ENCODE results near the gene LNPEP. TPM values are rescaled to one million over a fixed set of nuclear protein-coding genes. Genes with fewer than 3 reads are reported as not detected.
A peak's percentile ranks its signal among the peaks of the same experiment; 100 is the strongest.

The LNPEP gene
- total RNA-seq, 1 donor from 2014 or later: 49.6 TPM

- no peak for DNase-seq (ENCODE audit: missing footprints)
- ATAC-seq: no peak
- intact Hi-C loops (cut with DNase I): loop anchor here (10.0 kb wide), 1 partner anchor 405 kb away; no protein-coding TSS in a partner anchor
Measured at GRCh38 chr5:97019435-97020117, 83.7 kb downstream of the LNPEP start.

- no peak for DNase-seq (ENCODE audit: missing footprints)
- no peak for ATAC-seq
- intact Hi-C loops (cut with DNase I): no loop called here
Measured at GRCh38 chr5:97021416-97021815, 85.5 kb downstream of the LNPEP start.

DNA sequence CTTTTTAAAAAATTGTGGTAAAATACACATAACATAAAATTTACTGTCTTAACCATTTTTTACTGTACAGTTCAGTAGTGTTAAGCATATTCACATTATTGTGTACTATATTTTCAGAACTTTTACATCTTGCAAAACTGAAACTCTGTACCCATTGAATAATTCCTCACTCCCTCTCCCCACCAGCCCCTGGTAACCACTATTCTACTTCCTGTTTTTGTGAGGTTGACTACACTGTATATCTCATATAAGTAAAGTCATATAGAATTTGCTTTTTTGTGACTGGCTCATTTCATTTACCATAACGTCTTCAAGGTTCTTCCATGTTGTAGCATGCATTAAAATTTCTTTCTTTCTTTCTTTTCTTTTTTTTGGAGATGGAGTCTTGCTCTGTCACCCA is 87.0 kb downstream of the LNPEP start:
- intact Hi-C loops (cut with DNase I): no loop called here
- DNase-seq (ENCODE audit: missing footprints) (no peak), ATAC-seq (no peak)

DNA sequence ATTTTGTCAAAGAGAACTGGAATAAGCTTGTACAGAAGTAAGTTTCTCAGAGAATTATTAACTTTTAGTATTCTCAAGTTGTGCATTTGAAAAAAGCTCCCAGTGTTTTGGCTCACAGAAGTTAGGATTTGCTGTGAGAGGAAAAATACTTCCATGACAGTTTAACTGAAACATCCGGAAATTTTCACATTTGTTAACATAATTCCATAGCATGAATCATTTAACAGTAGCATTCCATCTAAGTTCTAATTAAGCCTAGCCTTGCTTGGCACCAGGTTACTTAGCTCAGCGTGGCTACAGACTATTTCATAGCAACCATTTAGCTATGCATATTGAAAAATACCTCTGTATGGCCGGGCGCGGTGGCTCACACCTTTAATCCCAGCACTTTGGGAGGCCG is 90.8 kb downstream of the LNPEP start:
- no peak for ATAC-seq
- intact Hi-C loops (cut with DNase I): no loop called here
- DNase-seq (ENCODE audit: missing footprints): no peak

- no peak for ATAC-seq
- DNase-seq (ENCODE audit: missing footprints): no peak
- intact Hi-C loops (cut with DNase I): no loop called here
Measured at GRCh38 chr5:97037819-97038218, 101.9 kb downstream of the LNPEP start.

DNA sequence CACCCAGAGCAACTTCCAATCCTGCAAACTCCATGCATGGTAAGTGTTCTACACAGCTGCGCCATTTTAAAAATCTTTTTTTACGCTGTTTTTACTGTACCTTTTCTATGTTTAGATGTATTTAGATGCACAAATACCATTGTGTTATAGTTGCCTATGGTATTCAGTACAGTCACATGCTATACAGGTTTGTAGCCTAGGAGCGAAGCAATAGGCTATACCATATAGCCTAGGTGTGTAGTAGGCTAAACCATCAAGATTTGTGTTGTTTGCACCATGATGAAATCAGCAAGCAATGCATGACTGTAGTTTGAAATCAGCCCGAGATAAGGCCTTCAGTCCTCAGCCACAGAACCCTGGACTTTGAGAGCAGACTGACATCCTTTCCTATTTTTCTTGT is 105.4 kb downstream of the LNPEP start:
- intact Hi-C loops (cut with DNase I): loop anchor here (5.0 kb wide), 1 partner anchor 101 kb away; the partner anchor contains the start of gene LIX1
- DNase-seq (ENCODE audit: missing footprints): no peak
- ATAC-seq: no peak

DNA sequence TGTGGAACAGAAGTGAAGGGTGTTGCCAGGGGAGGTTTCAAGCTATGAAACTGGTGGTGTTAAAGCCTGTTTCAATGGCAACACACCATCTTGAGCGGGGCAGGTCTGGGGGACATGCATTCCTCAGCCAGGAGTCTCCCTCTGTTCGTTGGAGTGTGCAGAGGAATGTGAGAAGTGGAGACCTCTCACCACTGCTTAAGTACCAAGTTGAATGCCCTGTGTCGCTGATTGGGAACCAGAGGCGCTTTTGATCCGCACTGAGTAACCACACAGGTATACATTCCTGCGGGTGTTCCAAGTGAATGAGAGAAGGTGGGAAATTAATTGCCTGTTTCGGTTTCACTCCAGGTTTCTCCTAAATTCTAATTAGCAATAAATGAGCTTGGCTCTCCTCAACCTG is 107.1 kb downstream of the LNPEP start:
- DNase-seq (ENCODE audit: missing footprints) (no peak), ATAC-seq (no peak)
- intact Hi-C loops (cut with DNase I): loop anchor here (5.0 kb wide), 1 partner anchor 99 kb away; the partner anchor contains the start of gene LIX1

GRCh38 chr5:97043511-97043910 is 107.6 kb downstream of the LNPEP start:
- no peak for ATAC-seq
- intact Hi-C loops (cut with DNase I): loop anchor here (5.0 kb wide), 1 partner anchor 99 kb away; the partner anchor contains the start of gene LIX1
- no peak for DNase-seq (ENCODE audit: missing footprints)

DNA sequence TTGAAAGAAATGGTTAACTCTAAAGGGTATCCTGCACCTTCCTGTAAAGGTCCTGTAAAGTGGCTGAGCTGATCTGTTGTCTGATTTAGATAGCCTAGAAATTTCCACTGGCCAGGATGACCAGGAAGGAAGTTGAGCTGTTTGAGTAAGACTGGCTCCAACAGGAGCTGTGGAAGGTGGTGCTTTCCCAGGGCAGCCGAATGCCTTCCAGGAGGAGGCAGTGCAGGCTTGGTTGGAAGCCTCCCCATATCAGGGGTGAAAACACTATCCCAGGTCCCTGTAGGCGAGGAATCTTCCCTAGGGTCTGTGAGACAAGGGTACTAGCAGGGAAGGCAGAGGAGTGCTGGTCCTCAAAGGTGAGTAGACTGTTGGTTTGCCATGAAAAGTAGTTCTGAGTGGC is 108.2 kb downstream of the LNPEP start:
- DNase-seq (ENCODE audit: missing footprints): no peak
- peak; percentile 60 for ATAC-seq
- intact Hi-C loops (cut with DNase I): loop anchor here (5.0 kb wide), 1 partner anchor 98 kb away; the partner anchor contains the start of gene LIX1

DNA sequence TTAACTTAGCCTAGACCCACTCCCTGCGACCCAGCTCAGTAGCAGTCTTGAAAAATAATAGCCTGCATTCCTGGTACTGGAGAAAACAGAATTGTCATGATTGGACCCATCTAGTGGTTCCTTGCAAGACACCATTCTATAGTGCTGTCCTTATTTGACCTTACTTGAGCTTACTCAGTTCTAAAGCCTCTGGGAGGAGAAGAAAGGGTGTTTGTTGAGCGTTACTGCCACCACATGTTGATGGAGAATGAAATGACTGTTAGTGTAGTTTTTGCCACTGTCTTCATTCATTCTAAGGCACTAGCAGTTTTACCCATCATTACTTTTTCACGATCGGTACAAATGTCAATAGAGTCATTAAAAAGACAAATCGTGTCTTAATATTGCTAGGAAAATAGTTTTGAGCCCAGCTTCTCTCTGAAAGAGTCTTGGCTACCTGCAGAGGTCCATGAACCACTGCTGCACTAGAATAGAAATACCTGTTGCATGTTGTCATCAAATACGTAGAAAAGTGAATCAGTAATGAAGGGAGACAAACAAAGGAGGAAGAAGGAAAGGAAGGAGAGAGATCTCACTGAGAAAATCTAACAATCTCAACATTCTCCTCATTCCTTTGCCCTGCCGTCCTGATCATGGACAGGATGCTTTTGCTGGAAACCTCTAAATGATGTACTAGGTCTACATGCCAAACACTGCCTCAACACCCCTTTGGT is 110.5 kb downstream of the LNPEP start:
- DNase-seq (ENCODE audit: missing footprints) (no peak), ATAC-seq (no peak)
- intact Hi-C loops (cut with DNase I): loop anchor here (5.0 kb wide), 1 partner anchor 116 kb away; no protein-coding TSS in a partner anchor

GRCh38 chr5:97047076-97047475 is 111.2 kb downstream of the LNPEP start:
- intact Hi-C loops (cut with DNase I): loop anchor here (5.0 kb wide), 1 partner anchor 115 kb away; no protein-coding TSS in a partner anchor
- no peak for DNase-seq (ENCODE audit: missing footprints)
- ATAC-seq: no peak

- DNase-seq (ENCODE audit: missing footprints): no peak
- intact Hi-C loops (cut with DNase I): loop anchor here (5.0 kb wide), 1 partner anchor 113 kb away; no protein-coding TSS in a partner anchor
- ATAC-seq: no peak
Measured at GRCh38 chr5:97049175-97049574, 113.3 kb downstream of the LNPEP start.

DNA sequence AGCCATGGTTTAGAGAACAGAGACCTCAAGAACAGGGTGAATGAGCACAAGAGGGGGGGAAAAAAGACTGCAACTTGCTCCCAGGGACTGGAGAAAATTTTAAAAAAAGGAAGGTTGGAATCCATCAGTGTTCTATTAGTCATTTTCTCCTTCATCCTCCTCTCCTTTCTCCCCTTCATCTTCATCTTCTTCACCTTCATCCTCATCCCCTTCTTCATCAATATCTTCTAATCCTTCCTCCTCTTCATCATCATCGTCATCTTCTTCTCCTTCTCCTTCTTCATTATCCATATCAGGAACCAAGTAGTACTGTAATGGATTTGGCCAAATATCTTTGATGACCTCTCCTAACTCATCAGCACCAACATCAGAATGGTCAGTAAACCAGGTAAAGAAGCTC is 120.4 kb downstream of the LNPEP start:
- ATAC-seq: no peak
- no peak for DNase-seq (ENCODE audit: missing footprints)
- intact Hi-C loops (cut with DNase I): no loop called here

GRCh38 chr5:97062046-97062445 is 126.2 kb downstream of the LNPEP start:
- intact Hi-C loops (cut with DNase I): no loop called here
- no peak for DNase-seq (ENCODE audit: missing footprints)
- ATAC-seq: no peak

DNA sequence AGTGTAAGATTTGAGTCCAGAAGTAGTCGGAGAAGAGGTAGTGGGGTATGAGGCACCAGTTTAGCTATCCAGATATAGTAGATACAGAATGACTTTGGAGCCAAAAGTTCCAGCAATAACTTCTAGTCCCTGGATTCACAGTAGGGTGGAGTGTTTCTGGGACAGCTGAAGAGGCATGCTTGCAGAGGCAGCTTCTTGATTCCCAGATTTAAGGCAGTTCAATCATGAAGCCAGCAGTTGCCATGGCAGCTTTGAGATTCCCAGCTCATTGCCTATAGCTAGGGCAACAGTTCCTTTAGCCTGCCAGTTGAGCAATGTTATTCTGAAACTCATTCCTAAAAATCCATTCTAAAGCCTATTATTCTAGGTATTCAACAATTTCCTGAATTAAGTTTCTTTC is 127.4 kb downstream of the LNPEP start:
- DNase-seq (ENCODE audit: missing footprints): no peak
- intact Hi-C loops (cut with DNase I): no loop called here
- no peak for ATAC-seq

DNA sequence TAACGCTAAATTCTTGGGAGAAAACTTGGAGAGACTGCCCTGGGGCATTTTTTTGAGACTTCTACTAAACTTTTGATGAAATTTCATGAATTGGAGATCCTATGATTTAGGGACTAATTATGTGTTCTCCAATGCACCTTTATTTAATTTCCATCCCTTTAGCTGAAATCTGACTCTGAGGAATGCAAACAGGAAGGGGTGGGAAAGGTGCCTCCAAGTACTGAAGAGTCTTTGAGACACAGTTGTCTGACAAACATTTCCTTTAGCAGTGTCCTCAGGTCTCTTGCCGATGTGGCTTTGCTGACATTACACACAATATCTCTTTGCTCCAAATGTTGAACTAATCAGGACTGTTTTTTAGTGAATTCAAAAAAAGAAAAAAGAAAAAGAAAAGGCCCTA is 129.6 kb downstream of the LNPEP start:
- DNase-seq (ENCODE audit: missing footprints) (no peak), ATAC-seq (no peak)
- intact Hi-C loops (cut with DNase I): no loop called here

GRCh38 chr5:97067296-97067850 is 131.5 kb downstream of the LNPEP start:
- DNase-seq (ENCODE audit: missing footprints): no peak
- intact Hi-C loops (cut with DNase I): no loop called here
- no peak for ATAC-seq

GRCh38 chr5:97070234-97070633 is 134.4 kb downstream of the LNPEP start:
- intact Hi-C loops (cut with DNase I): no loop called here
- DNase-seq (ENCODE audit: missing footprints) (no peak), ATAC-seq (no peak)

DNA sequence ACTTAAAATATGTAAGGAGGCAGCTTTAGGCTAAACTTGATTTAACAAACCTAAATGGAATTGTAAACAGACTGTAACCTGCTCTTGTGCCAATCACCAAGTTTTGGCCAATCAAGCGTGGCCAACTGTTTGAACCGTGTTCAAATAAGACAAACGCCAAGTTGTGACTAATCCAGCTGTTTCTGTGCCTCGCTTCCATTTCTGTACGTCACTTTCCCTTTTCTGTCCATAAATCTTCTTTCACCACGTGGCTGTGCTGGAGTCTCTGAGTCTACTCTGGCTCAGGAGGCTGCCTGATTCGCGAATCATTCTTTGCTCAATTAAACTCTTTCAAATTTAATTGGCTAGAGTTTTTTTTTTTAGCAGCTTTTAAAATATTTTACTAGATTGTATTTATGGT is 135.2 kb downstream of the LNPEP start:
- ATAC-seq (no peak), DNase-seq (ENCODE audit: missing footprints) (no peak)
- intact Hi-C loops (cut with DNase I): no loop called here

DNA sequence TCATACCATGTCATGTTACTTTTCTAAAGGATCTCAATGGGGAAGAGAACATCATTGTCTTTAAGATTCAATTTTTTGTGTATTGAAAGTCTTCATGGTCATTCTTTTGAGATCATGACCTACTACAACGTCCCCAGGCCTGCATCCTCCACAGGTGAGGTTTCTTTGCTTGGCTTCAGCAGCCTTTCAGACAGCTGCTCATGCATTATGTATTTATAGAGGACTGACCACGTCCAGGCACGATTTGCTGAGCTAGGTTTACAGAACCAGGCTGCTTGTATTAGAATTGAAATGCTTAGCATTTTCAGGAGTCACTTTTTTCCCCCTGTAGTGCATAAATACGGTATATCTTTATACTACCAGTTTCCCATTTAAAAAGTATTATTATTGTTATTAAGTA is 136.1 kb downstream of the LNPEP start:
- ATAC-seq: no peak

More for the DNA sequence above, 136.1 kb downstream of the LNPEP start:
- DNase-seq (ENCODE audit: missing footprints): no peak
- intact Hi-C loops (cut with DNase I): no loop called here

Measured in Right ventricle myocardium inferior (tissue), 1 donor.